ENCODE data around the gene GAB2.

Gene GAB2

GRCh38 chr11:78343303-78343702 lies 74.3 kb downstream of the GAB2 start:
- no peaks in the 10 kb centered on the region for H3K9me3 Mint-ChIP-seq
- peaks cover 46% of the 10 kb centered on the region for H3K4me1 Mint-ChIP-seq
- no peaks in the 10 kb centered on the region for H3K27me3 Mint-ChIP-seq (ENCODE audit: low read depth)
- no peak for TF ChIP-seq CTCF (IDR thresholded peaks at IDR 0.05; ENCODE audit: unreplicated experiment in 3 of 3)
- no peaks in the 10 kb centered on the region for H3K36me3 Mint-ChIP-seq (ENCODE audit: low read depth)
- no peak overlapping the region for H3K27ac Mint-ChIP-seq
- H3K4me3 Mint-ChIP-seq: no peak overlapping the region

GRCh38 chr11:78341841-78342240 lies 75.8 kb downstream of the GAB2 start:
- Mint-ChIP-seq H3K36me3 (ENCODE audit: low read depth) (no peaks in the 10 kb centered on the region), H3K9me3 (no peaks in the 10 kb centered on the region), H3K4me3 (no peak overlapping the region), H3K27ac (no peak overlapping the region), H3K27me3 (ENCODE audit: low read depth) (no peaks in the 10 kb centered on the region), H3K4me1 (peaks cover 48% of the 10 kb centered on the region)
- TF ChIP-seq CTCF (IDR thresholded peaks at IDR 0.05; ENCODE audit: unreplicated experiment in 3 of 3): no peak

- Mint-ChIP-seq H3K36me3 (ENCODE audit: low read depth) (peaks cover 2% of the 10 kb centered on the region), H3K4me3 (no peak overlapping the region), H3K27me3 (ENCODE audit: low read depth) (no peaks in the 10 kb centered on the region), H3K4me1 (peaks cover 40% of the 10 kb centered on the region), H3K9me3 (peaks cover 4% of the 10 kb centered on the region), H3K27ac (no peak overlapping the region)
- no peak for TF ChIP-seq CTCF (IDR thresholded peaks at IDR 0.05; ENCODE audit: unreplicated experiment in 3 of 3)
Measured at GRCh38 chr11:78340530-78340929, 77.1 kb downstream of the GAB2 start.

GRCh38 chr11:78339945-78340344 lies 77.7 kb downstream of the GAB2 start:
- Mint-ChIP-seq H3K4me3 (no peak overlapping the region), H3K36me3 (ENCODE audit: low read depth) (peaks cover 4% of the 10 kb centered on the region), H3K4me1 (peaks cover 36% of the 10 kb centered on the region), H3K27ac (peak overlapping the region in 1 of 3 experiments; percentile 44), H3K9me3 (peaks cover 5% of the 10 kb centered on the region), H3K27me3 (ENCODE audit: low read depth) (no peaks in the 10 kb centered on the region)
- no peak for TF ChIP-seq CTCF (IDR thresholded peaks at IDR 0.05; ENCODE audit: unreplicated experiment in 3 of 3)

- Mint-ChIP-seq H3K4me3 (no peak overlapping the region), H3K4me1 (peaks cover 36% of the 10 kb centered on the region), H3K27me3 (ENCODE audit: low read depth) (no peaks in the 10 kb centered on the region), H3K27ac (peak overlapping the region in 1 of 3 experiments; percentile 44), H3K9me3 (peaks cover 5% of the 10 kb centered on the region), H3K36me3 (ENCODE audit: low read depth) (peaks cover 4% of the 10 kb centered on the region)
- no peak for TF ChIP-seq CTCF (IDR thresholded peaks at IDR 0.05; ENCODE audit: unreplicated experiment in 3 of 3)
Measured at GRCh38 chr11:78339483-78339882, 78.1 kb downstream of the GAB2 start.

GRCh38 chr11:78338702-78339101 lies 78.9 kb downstream of the GAB2 start:
- TF ChIP-seq CTCF (IDR thresholded peaks at IDR 0.05; ENCODE audit: unreplicated experiment in 3 of 3): no peak
- Mint-ChIP-seq H3K27ac (peak overlapping the region in 1 of 3 experiments; percentile 44), H3K27me3 (ENCODE audit: low read depth) (no peaks in the 10 kb centered on the region), H3K36me3 (ENCODE audit: low read depth) (peaks cover 4% of the 10 kb centered on the region), H3K9me3 (peaks cover 5% of the 10 kb centered on the region), H3K4me1 (peaks cover 29% of the 10 kb centered on the region), H3K4me3 (no peak overlapping the region)

All from nephron (organoid).